ENCODE data around the gene CDH23. TPM values are rescaled to one million over a fixed set of nuclear protein-coding genes. Genes with fewer than 3 reads are reported as not detected.

CDH23 gene
- polyA plus RNA-seq, 1 donor from 2014 or later = 6.6 TPM

GRCh38 chr10:71630168-71630567 is 233.4 kb downstream of the CDH23 start:
- Histone ChIP-seq H3K9me2 (ENCODE audit: insufficient read depth, low read length) (no peaks in the 10 kb centered on the region), H3F3A (ENCODE audit: insufficient read depth, low read length, poor library complexity, severe bottlenecking) (peaks cover 3% of the 10 kb centered on the region), H3K4me3 (ENCODE audit: low read length) (no peak overlapping the region), H3K4me2 (ENCODE audit: low read length) (no peak overlapping the region), H4K20me1 (ENCODE audit: insufficient read depth) (no peaks in the 10 kb centered on the region), H3K27me3 (ENCODE audit: insufficient read depth, low read depth, low read length) (no peaks in the 10 kb centered on the region), H3K9me3 (ENCODE audit: low read length) (no peaks in the 10 kb centered on the region), H3K27ac (ENCODE audit: low read length) (no peak overlapping the region), H2AFZ (ENCODE audit: low read depth, low read length) (no peak overlapping the region), H3K36me3 (ENCODE audit: insufficient read depth, low read length) (no peaks in the 10 kb centered on the region), H3K79me2 (replicated peaks; ENCODE audit: insufficient read depth, low read length) (no peaks in the 10 kb centered on the region), H3K9ac (ENCODE audit: low read length) (no peak overlapping the region)
- no peak for TF ChIP-seq POLR2AphosphoS5 (IDR thresholded peaks at IDR 0.05)
- TF ChIP-seq RAD21 (conservative IDR thresholded peaks at IDR 0.05) = no peak
- TF ChIP-seq REST (IDR thresholded peaks at IDR 0.05; ENCODE audit: borderline replicate concordance) = no peak

GRCh38 chr10:71631007-71631861 is 234.5 kb downstream of the CDH23 start:
- TF ChIP-seq RAD21 (conservative IDR thresholded peaks at IDR 0.05) (no peak), MXI1 (conservative IDR thresholded peaks at IDR 0.05; ENCODE audit: poor library complexity, severe bottlenecking) (no peak), CTCF (IDR thresholded peaks at IDR 0.05; ENCODE audit: poor library complexity, severe bottlenecking) (no peak), EZH2 (IDR thresholded peaks at IDR 0.05; ENCODE audit: borderline replicate concordance, insufficient read depth, low read length, poor library complexity, severe bottlenecking) (no peak), REST (IDR thresholded peaks at IDR 0.05; ENCODE audit: borderline replicate concordance) (no peak), EP300 (conservative IDR thresholded peaks at IDR 0.05; ENCODE audit: poor library complexity, severe bottlenecking) (no peak), TAF1 (IDR thresholded peaks at IDR 0.05; ENCODE audit: low read depth) (no peak), SMC3 (conservative IDR thresholded peaks at IDR 0.05; ENCODE audit: poor library complexity) (no peak), POLR2AphosphoS5 (IDR thresholded peaks at IDR 0.05) (no peak)
- no peaks in the 10 kb centered on the region for H3K9me3 ChIP-seq (ENCODE audit: low read length)
- no peaks in the 10 kb centered on the region for H3K36me3 ChIP-seq (ENCODE audit: insufficient read depth, low read length)
- no peaks in the 10 kb centered on the region for H3K9me2 ChIP-seq (ENCODE audit: insufficient read depth, low read length)
- H3K9ac ChIP-seq (ENCODE audit: low read length) = no peak overlapping the region
- H3K4me2 ChIP-seq (ENCODE audit: low read length) = no peak overlapping the region
- no peak overlapping the region for H3K4me3 ChIP-seq (ENCODE audit: low read length)
- no peaks in the 10 kb centered on the region for H3K79me2 ChIP-seq (replicated peaks; ENCODE audit: insufficient read depth, low read length)
- H2AFZ ChIP-seq (ENCODE audit: low read depth, low read length) = no peak overlapping the region
- no peak overlapping the region for H3K27ac ChIP-seq (ENCODE audit: low read length)
- H3K27me3 ChIP-seq (ENCODE audit: insufficient read depth, low read depth, low read length) = no peaks in the 10 kb centered on the region
- H4K20me1 ChIP-seq (ENCODE audit: insufficient read depth) = no peaks in the 10 kb centered on the region
- no peaks in the 10 kb centered on the region for H3F3A ChIP-seq (ENCODE audit: insufficient read depth, low read length, poor library complexity, severe bottlenecking)

Measured in neural cell (in vitro differentiated cells).